ENCODE measurements around the gene ZNF462. TPM values are rescaled to one million over a fixed set of nuclear protein-coding genes. Genes with fewer than 3 reads are reported as not detected.
A peak's percentile ranks its signal among the peaks of the same experiment; 100 is the strongest.

Gene ZNF462
- total RNA-seq, 1 experiment from 2014 or later: 164 TPM

GRCh38 chr9:106961623-106962022 lies 98.7 kb downstream of the ZNF462 start:
- no CpG with 5 or more reads among the region's 2 CpGs for WGBS (ENCODE audit: extremely low coverage, insufficient read length, low lambda C conversion rate)
- no peak overlapping the region for H2BK5ac ChIP-seq (ENCODE audit: insufficient read length, low read length)
- peak overlapping the region in 1 of 3 experiments; percentile 39; a peak in 3 of 7 replicates for H3K27ac Mint-ChIP-seq
- H3K9ac ChIP-seq (ENCODE audit: extremely low read depth, insufficient read length, low read length): no peak overlapping the region
- no peak for DNase-seq
- no peak overlapping the region for H3T11ph ChIP-seq (ENCODE audit: low read length)
- no peak overlapping the region for H2BK120ac ChIP-seq (ENCODE audit: low read depth, low read length, poor library complexity, severe bottlenecking)
- H3K18ac ChIP-seq (ENCODE audit: insufficient read length, low read depth, low read length): no peak overlapping the region
- no peaks in the 10 kb centered on the region for H3K9me3 ChIP-seq (ENCODE audit: control insufficient read depth, low read depth, low read length)
- H3K27me3 ChIP-seq (ENCODE audit: insufficient read depth, low read length): no peaks in the 10 kb centered on the region
- no peak overlapping the region for H4K91ac ChIP-seq (ENCODE audit: insufficient read length, low read depth, low read length)
- no peak overlapping the region for H3K23ac ChIP-seq (ENCODE audit: insufficient read length, low read depth, low read length)
- no peak overlapping the region for H4K5ac ChIP-seq (ENCODE audit: insufficient read length, low read depth, low read length)
- H3K4me3 Mint-ChIP-seq: no peak overlapping the region
- H3K4me2 ChIP-seq (ENCODE audit: insufficient read depth, insufficient read length, low read length): no peak overlapping the region
- H3K79me2 ChIP-seq (ENCODE audit: insufficient read depth, low read length): no peaks in the 10 kb centered on the region
- no peak overlapping the region for H3K56ac ChIP-seq (ENCODE audit: insufficient read length, low read depth, low read length)
- H3K23me2 ChIP-seq (ENCODE audit: insufficient read length, low read depth, low read length, poor library complexity, severe bottlenecking): no peaks in the 10 kb centered on the region
- H3K79me1 ChIP-seq (ENCODE audit: insufficient read depth, low read depth, low read length, poor library complexity, severe bottlenecking): peaks cover 3% of the 10 kb centered on the region
- no peak overlapping the region for H2AK5ac ChIP-seq (ENCODE audit: insufficient read length, low read length)
- no peaks in the 10 kb centered on the region for H4K20me1 ChIP-seq (ENCODE audit: control insufficient read depth, insufficient read depth, insufficient read length)
- H2AFZ ChIP-seq (ENCODE audit: low read length): no peak overlapping the region
- no peak overlapping the region for H4K8ac ChIP-seq (replicated peaks; ENCODE audit: insufficient read length, low read depth, low read length)
- H3K14ac ChIP-seq (ENCODE audit: insufficient read depth, low read length): no peak overlapping the region
- H3K36me3 Mint-ChIP-seq (ENCODE audit: insufficient read depth in 1 of 3, low read depth in 3 of 3): peaks cover 54 to 80% (median 72%) of the 10 kb centered on the region in 3 experiments
- H3K4me1 Mint-ChIP-seq: peaks cover 29 to 51% of the 10 kb centered on the region in 2 experiments
- H2BK20ac ChIP-seq (ENCODE audit: low read depth, low read length, poor library complexity, severe bottlenecking): no peak overlapping the region
- H3K4me1 ChIP-seq (ENCODE audit: insufficient read depth, low read length): peaks cover 2% of the 10 kb centered on the region; the same call in 1 of the 2 replicates
- H3K4ac ChIP-seq (ENCODE audit: low read depth, low read length): no peak overlapping the region
- H3K9me3 Mint-ChIP-seq: no peaks in the 10 kb centered on the region
- H2BK15ac ChIP-seq (ENCODE audit: low read depth, low read length): no peak overlapping the region
- H3K27ac ChIP-seq (ENCODE audit: insufficient read length, low read depth, low read length): no peak overlapping the region
- no peak overlapping the region for H2BK12ac ChIP-seq (ENCODE audit: insufficient read length, low read depth, low read length)
- TF ChIP-seq, protein P1, sequence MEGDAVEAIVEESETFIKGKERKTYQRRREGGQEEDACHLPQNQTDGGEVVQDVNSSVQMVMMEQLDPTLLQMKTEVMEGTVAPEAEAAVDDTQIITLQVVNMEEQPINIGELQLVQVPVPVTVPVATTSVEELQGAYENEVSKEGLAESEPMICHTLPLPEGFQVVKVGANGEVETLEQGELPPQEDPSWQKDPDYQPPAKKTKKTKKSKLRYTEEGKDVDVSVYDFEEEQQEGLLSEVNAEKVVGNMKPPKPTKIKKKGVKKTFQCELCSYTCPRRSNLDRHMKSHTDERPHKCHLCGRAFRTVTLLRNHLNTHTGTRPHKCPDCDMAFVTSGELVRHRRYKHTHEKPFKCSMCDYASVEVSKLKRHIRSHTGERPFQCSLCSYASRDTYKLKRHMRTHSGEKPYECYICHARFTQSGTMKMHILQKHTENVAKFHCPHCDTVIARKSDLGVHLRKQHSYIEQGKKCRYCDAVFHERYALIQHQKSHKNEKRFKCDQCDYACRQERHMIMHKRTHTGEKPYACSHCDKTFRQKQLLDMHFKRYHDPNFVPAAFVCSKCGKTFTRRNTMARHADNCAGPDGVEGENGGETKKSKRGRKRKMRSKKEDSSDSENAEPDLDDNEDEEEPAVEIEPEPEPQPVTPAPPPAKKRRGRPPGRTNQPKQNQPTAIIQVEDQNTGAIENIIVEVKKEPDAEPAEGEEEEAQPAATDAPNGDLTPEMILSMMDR (conservative IDR thresholded peaks at IDR 0.05): no peak
- H3K27me3 Mint-ChIP-seq (ENCODE audit: low read depth): no peaks in the 10 kb centered on the region
